Astrocyte of the spinal cord (primary cell): Measurements from ENCODE around the gene RIT1.

Experiments
- DNase-seq: peaks from one replicate; pipeline ENCODE4 v3.0.0; 2011; ENCODE audit warnings: low read depth, low spot score
- H3K4me3 ChIP-seq: 2 replicates; pipeline ENCODE4 v1.5.1; 2011; ENCODE audit warnings: low read depth, mild to moderate bottlenecking, low read length, moderate library complexity
- in situ Hi-C: cut with HindIII; loops from 2 replicates; pipeline ENCODE4 v1.10.0; 2017; ENCODE audit warnings: low sequenced_read_pairs
- TF ChIP-seq, protein P1 (sequence below): IDR thresholded peaks from 2 replicates; pipeline ENCODE4 v1.5.1; 2012; ENCODE audit warnings: low read depth, mild to moderate bottlenecking, low read length, inconsistent platforms

RIT1 gene

GRCh38 chr1:155888481-155888880 is 22.7 kb downstream of the RIT1 start:
- DNase-seq = peak; percentile 39
- in situ Hi-C loops = no loop called here
- TF ChIP-seq, protein P1, sequence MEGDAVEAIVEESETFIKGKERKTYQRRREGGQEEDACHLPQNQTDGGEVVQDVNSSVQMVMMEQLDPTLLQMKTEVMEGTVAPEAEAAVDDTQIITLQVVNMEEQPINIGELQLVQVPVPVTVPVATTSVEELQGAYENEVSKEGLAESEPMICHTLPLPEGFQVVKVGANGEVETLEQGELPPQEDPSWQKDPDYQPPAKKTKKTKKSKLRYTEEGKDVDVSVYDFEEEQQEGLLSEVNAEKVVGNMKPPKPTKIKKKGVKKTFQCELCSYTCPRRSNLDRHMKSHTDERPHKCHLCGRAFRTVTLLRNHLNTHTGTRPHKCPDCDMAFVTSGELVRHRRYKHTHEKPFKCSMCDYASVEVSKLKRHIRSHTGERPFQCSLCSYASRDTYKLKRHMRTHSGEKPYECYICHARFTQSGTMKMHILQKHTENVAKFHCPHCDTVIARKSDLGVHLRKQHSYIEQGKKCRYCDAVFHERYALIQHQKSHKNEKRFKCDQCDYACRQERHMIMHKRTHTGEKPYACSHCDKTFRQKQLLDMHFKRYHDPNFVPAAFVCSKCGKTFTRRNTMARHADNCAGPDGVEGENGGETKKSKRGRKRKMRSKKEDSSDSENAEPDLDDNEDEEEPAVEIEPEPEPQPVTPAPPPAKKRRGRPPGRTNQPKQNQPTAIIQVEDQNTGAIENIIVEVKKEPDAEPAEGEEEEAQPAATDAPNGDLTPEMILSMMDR = no peak
- H3K4me3 ChIP-seq = no peak overlapping the region

DNA sequence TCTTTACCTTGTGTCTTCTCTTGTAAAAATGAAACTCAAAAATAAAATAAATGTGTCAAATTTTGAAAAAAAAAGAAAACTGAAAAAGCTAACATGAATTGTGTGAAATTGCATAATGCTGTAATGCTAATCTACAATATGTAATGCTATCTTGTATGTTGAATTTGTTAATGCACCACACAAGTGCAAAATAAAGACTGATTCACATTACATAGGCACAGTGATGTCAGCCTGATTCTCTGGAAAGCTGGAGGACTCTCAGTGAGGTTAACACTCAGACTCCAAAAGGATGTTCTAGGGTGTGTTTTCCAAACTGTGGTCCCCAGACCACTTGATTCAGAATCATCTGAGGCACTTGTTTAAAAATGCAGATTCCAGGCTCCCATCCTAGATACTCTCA is 26.2 kb downstream of the RIT1 start:
- H3K4me3 ChIP-seq = no peak overlapping the region
- TF ChIP-seq, protein P1 = no peak
- in situ Hi-C loops = no loop called here
- no peak for DNase-seq

DNA sequence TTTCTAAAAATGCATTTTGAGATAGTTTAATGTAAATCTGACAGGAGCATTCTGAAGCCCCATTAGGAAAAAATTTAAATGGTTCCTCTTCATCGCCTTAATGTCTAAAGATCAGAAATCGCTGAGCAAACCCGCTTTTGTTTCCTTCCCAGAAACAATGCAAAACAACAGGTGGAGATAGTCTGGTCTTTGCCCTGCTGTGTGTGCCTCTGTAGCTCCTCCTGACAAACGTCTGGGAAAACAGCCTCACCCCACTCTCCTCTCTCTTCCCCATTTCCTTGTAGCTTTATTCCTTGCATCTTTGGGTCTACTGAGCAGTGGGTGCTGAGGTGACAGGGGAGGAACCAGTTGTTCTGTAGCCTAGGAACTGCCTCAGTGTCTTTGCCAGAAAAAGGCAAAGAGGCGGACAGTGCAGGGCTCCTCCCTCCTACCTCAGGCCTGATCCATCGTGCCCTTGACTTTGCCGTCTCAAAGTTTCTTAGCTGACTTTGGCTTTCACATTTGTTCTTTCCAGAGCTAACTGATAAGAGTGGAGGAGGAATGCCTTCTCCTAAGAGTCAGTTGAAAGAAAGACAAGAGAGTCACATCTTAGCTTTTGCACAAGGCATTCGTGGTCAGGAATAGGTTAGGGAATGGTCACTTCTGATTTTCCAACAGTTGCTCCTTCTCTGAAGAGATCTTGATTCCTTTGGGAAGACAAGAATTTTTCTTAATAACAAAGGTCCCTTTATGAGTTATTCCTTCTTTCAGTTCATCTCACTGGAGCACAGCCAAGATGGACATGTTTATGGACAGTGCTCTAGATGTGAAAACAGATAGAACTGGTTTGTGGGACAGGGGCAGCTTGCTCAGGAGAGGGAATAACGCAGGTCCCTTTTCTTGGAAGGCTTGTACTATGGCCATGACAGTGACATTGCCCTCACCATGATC is 26.9 kb downstream of the RIT1 start:
- in situ Hi-C loops = no loop called here
- H3K4me3 ChIP-seq = no peak overlapping the region
- TF ChIP-seq, protein P1 = no peak
- DNase-seq = no peak

GRCh38 chr1:155882766-155883165 is 28.4 kb downstream of the RIT1 start:
- in situ Hi-C loops = no loop called here
- DNase-seq = no peak
- no peak overlapping the region for H3K4me3 ChIP-seq
- TF ChIP-seq, protein P1 = no peak

- TF ChIP-seq, protein P1 = no peak
- no peak for DNase-seq
- in situ Hi-C loops = no loop called here
- H3K4me3 ChIP-seq = no peak overlapping the region
Observed at GRCh38 chr1:155882235-155882634, 28.9 kb downstream of the RIT1 start.

- TF ChIP-seq, protein P1 = no peak
- in situ Hi-C loops = no loop called here
- no peak for DNase-seq
- H3K4me3 ChIP-seq = no peak overlapping the region
Observed at GRCh38 chr1:155880950-155881349, 30.2 kb downstream of the RIT1 start.
